Upper lobe of right lung (tissue), 1 donor: ENCODE data around the gene DMAP1. TPM values are rescaled to one million over a fixed set of nuclear protein-coding genes. Genes with fewer than 3 reads are reported as not detected.
A peak's percentile ranks its signal among the peaks of the same experiment; 100 is the strongest.

ENCODE experiments used
- ATAC-seq: fragments of 200-7000 bp; cut with Tn5 transposase; one replicate; pipeline ENCODE4 v1.9.1; 2020; ENCODE audit warnings: mild to moderate bottlenecking, moderate library complexity
- DNase-seq: peaks from one replicate; pipeline ENCODE4 v3.0.0-alpha.2; 2020
- H3K27ac ChIP-seq: fragments of 200-600 bp; one replicate; pipeline ENCODE4 v1.8.0; 2022
- H3K27me3 ChIP-seq: fragments of 200-600 bp; one replicate; pipeline ENCODE4 v1.8.0; 2022; ENCODE audit warnings: mild to moderate bottlenecking
- H3K36me3 ChIP-seq: fragments of 200-600 bp; one replicate; pipeline ENCODE4 v1.8.0; 2022
- H3K4me1 ChIP-seq: fragments of 200-600 bp; one replicate; pipeline ENCODE4 v1.8.0; 2022
- H3K4me3 ChIP-seq: fragments of 200-600 bp; one replicate; pipeline ENCODE4 v1.8.0; 2022; ENCODE audit warnings: mild to moderate bottlenecking
- H3K9me3 ChIP-seq: fragments of 200-600 bp; one replicate; pipeline ENCODE4 v1.8.0; 2022
- CTCF ChIP-seq: fragments of 200-600 bp; IDR thresholded peaks from one replicate; pipeline ENCODE4 v1.8.0; 2022; ENCODE audit warnings: antibody characterized with exemption
- intact Hi-C: fragments of 100-400 bp; cut with DNase I; formaldehyde crosslinking; loops from one replicate; pipeline ENCODE4 v1.11.0; 2022
- total RNA-seq: library from RNA; stranded (reverse); fragmentation: NEBNext Ultra II Directional; extraction: Animal tissue kit (Norgen Biotek cat#: 25700); gene quantifications from one replicate; pipeline ENCODE4 v1.2.1, GENCODE V29; 2021
- donor health status: DM: no; HTN: yes; CAD: no; lungs with severe emphysema.

The DMAP1 gene
- total RNA-seq, 1 donor from 2014 or later: 34.0 TPM

DNA sequence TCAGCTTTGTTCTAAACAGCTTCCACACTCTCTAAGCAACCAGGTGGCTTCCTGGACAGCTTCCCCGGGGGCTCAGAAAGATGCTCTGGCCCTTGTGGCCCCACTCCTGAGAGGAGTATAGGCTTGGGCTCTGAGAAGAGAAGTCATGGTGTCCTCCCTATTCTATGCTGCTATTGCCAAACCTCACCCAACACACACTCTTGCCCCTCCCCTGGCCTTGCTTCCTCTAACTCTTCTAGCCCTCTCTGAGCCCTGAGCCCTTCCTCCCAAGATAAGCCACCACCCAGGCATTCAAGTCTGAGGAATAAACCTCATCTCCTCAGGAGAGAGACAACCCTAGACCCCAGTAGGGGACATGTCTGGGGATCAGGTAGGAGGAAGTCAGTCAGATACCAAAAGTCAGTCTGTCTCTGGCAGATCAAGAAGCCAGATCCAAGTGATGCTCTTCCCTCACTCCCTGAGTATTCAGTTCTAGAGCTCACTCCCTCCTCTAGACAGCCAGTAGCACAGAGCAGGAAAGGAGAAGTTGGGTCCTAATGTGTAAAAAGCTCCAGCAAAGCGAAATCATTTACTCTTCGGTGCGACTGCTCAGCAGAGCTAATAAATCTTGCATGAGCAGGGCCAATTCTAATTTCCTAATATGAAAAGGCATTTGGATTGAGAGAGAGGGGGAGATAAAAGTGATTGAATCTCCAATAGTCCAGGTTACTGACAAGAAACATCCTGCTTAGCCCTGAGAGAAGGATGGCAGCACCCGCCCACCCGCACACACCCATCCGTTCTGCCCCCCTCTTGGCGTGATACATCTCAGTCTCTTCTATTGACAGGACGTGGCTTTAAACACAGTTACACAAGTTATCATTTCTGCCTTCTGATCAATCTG, 50.5 kb downstream of the DMAP1 start:
- intact Hi-C loops: no loop called here
- no peak overlapping the region for H3K27ac ChIP-seq
- no peak overlapping the region for H3K4me3 ChIP-seq
- TF ChIP-seq CTCF: no peak
- ATAC-seq (peak; percentile 76), DNase-seq (no peak)
- no peaks in the 10 kb centered on the region for H3K36me3 ChIP-seq
- no peaks in the 10 kb centered on the region for H3K27me3 ChIP-seq
- peaks cover 19% of the 10 kb centered on the region for H3K4me1 ChIP-seq
- H3K9me3 ChIP-seq: no peaks in the 10 kb centered on the region

- no peak for TF ChIP-seq CTCF
- ATAC-seq (no peak), DNase-seq (no peak)
- intact Hi-C loops: no loop called here
- no peaks in the 10 kb centered on the region for H3K27me3 ChIP-seq
- H3K27ac ChIP-seq: no peak overlapping the region
- H3K9me3 ChIP-seq: no peaks in the 10 kb centered on the region
- H3K4me3 ChIP-seq: no peak overlapping the region
- H3K36me3 ChIP-seq: no peaks in the 10 kb centered on the region
- peaks cover 19% of the 10 kb centered on the region for H3K4me1 ChIP-seq
Measured at GRCh38 chr1:44264451-44264771, 51.1 kb downstream of the DMAP1 start.

- Histone ChIP-seq H3K27me3 (no peaks in the 10 kb centered on the region), H3K4me1 (peaks cover 19% of the 10 kb centered on the region), H3K9me3 (no peaks in the 10 kb centered on the region), H3K4me3 (no peak overlapping the region), H3K36me3 (no peaks in the 10 kb centered on the region), H3K27ac (no peak overlapping the region)
- intact Hi-C loops: no loop called here
- no peak for DNase-seq
- no peak for ATAC-seq
- TF ChIP-seq CTCF: no peak
Measured at GRCh38 chr1:44265656-44266358, 52.5 kb downstream of the DMAP1 start.

- Histone ChIP-seq H3K4me1 (peaks cover 19% of the 10 kb centered on the region), H3K27me3 (no peaks in the 10 kb centered on the region), H3K27ac (no peak overlapping the region), H3K9me3 (no peaks in the 10 kb centered on the region), H3K36me3 (no peaks in the 10 kb centered on the region), H3K4me3 (no peak overlapping the region)
- no peak for TF ChIP-seq CTCF
- ATAC-seq (no peak), DNase-seq (no peak)
- intact Hi-C loops: no loop called here
Measured at GRCh38 chr1:44266400-44267344, 53.4 kb downstream of the DMAP1 start.

DNA sequence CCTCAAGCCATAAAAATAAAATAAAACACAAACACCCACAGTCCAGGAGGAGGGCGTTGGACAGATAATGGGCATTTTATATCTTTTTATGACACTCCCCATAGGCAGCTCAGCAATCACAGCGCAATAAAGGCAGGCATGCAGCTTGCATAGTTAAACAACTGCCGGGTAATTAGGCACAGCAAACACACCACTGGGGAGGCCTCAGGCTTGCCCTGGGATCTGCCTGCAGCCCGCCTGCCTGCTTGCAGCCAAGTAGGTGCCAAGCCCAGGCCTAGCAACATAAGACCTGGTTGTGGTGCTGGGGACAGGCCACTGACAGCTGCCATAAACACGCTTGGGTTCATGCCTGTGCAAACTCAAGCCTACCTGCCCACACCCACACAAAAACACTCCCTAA, 54.2 kb downstream of the DMAP1 start:
- ATAC-seq (no peak), DNase-seq (no peak)
- intact Hi-C loops: no loop called here
- Histone ChIP-seq H3K36me3 (no peaks in the 10 kb centered on the region), H3K27me3 (no peaks in the 10 kb centered on the region), H3K9me3 (no peaks in the 10 kb centered on the region), H3K4me3 (no peak overlapping the region), H3K4me1 (peaks cover 13% of the 10 kb centered on the region), H3K27ac (no peak overlapping the region)
- TF ChIP-seq CTCF: no peak
